Measurements from ENCODE around the gene DSCAM.

Gene DSCAM

GRCh38 chr21:40618191-40618973, 228.6 kb downstream of the DSCAM start:
- no peak overlapping the region for H3K27ac ChIP-seq (ENCODE audit: insufficient read depth in 1 of 2, low read depth in 1 of 2, low read length in 2 of 2, poor library complexity in 1 of 2, severe bottlenecking in 2 of 2)
- POLR2A ChIA-PET = no interaction called here
- no peaks in the 10 kb centered on the region for H3K4me1 ChIP-seq (ENCODE audit: control extremely low read depth in 1 of 4, control insufficient read depth in 4 of 4, insufficient read depth in 4 of 4, low read length in 3 of 4)
- DNase-seq = no peak
- no peaks in the 10 kb centered on the region for H3K27me3 ChIP-seq (replicated peaks in 2 of 5; ENCODE audit: control insufficient read depth in 4 of 5, insufficient read depth in 5 of 5, low read length in 4 of 5)
- peaks cover 0 to 4% (median 0%) of the 10 kb centered on the region in 5 experiments for H3K9me3 ChIP-seq (ENCODE audit: control extremely low read depth in 1 of 5, control insufficient read depth in 4 of 5, insufficient read depth in 2 of 5, low read depth in 1 of 5, low read length in 4 of 5)
- no peaks in the 10 kb centered on the region for H3K36me3 ChIP-seq (ENCODE audit: control insufficient read depth in 4 of 4, insufficient read depth in 4 of 4, low read length in 3 of 4)
- CTCF ChIA-PET = no interaction called here
- WGBS (ENCODE audit: insufficient coverage) = 97% methylated on average over 11 of the region's 14 CpGs
- no peak overlapping the region for H3K4me3 ChIP-seq (ENCODE audit: control insufficient read depth in 1 of 7, extremely low read depth in 1 of 7, insufficient read depth in 4 of 7, low read depth in 2 of 7, low read length in 6 of 7)

- Histone ChIP-seq H3K9me3 (ENCODE audit: control extremely low read depth in 1 of 5, control insufficient read depth in 4 of 5, insufficient read depth in 2 of 5, low read depth in 1 of 5, low read length in 4 of 5) (peaks cover 0 to 4% (median 0%) of the 10 kb centered on the region in 5 experiments), H3K27ac (ENCODE audit: insufficient read depth in 1 of 2, low read depth in 1 of 2, low read length in 2 of 2, poor library complexity in 1 of 2, severe bottlenecking in 2 of 2) (no peak overlapping the region), H3K4me1 (ENCODE audit: control extremely low read depth in 1 of 4, control insufficient read depth in 4 of 4, insufficient read depth in 4 of 4, low read length in 3 of 4) (no peaks in the 10 kb centered on the region), H3K4me3 (ENCODE audit: control insufficient read depth in 1 of 7, extremely low read depth in 1 of 7, insufficient read depth in 4 of 7, low read depth in 2 of 7, low read length in 6 of 7) (no peak overlapping the region), H3K27me3 (replicated peaks in 2 of 5; ENCODE audit: control insufficient read depth in 4 of 5, insufficient read depth in 5 of 5, low read length in 4 of 5) (peaks cover 0 to 2% (median 0%) of the 10 kb centered on the region in 5 experiments), H3K36me3 (ENCODE audit: control insufficient read depth in 4 of 4, insufficient read depth in 4 of 4, low read length in 3 of 4) (no peaks in the 10 kb centered on the region)
- no peak for DNase-seq
- ChIA-PET POLR2A (no interaction called here), CTCF (no interaction called here)
- 26% methylated on average over 5 of the region's 5 CpGs for WGBS (ENCODE audit: insufficient coverage)
These were observed 230.6 kb downstream of the DSCAM start for GRCh38 chr21:40616377-40616704.

GRCh38 chr21:40615505-40616376, 231.2 kb downstream of the DSCAM start:
- no peak overlapping the region for H3K27ac ChIP-seq (ENCODE audit: insufficient read depth in 1 of 2, low read depth in 1 of 2, low read length in 2 of 2, poor library complexity in 1 of 2, severe bottlenecking in 2 of 2)
- no peak for DNase-seq
- H3K4me1 ChIP-seq (ENCODE audit: control extremely low read depth in 1 of 4, control insufficient read depth in 4 of 4, insufficient read depth in 4 of 4, low read length in 3 of 4) = no peaks in the 10 kb centered on the region
- peaks cover 0 to 2% (median 0%) of the 10 kb centered on the region in 5 experiments for H3K27me3 ChIP-seq (replicated peaks in 2 of 5; ENCODE audit: control insufficient read depth in 4 of 5, insufficient read depth in 5 of 5, low read length in 4 of 5)
- no peaks in the 10 kb centered on the region for H3K36me3 ChIP-seq (ENCODE audit: control insufficient read depth in 4 of 4, insufficient read depth in 4 of 4, low read length in 3 of 4)
- ChIA-PET CTCF (no interaction called here), POLR2A (no interaction called here)
- no peak overlapping the region for H3K4me3 ChIP-seq (ENCODE audit: control insufficient read depth in 1 of 7, extremely low read depth in 1 of 7, insufficient read depth in 4 of 7, low read depth in 2 of 7, low read length in 6 of 7)
- H3K9me3 ChIP-seq (ENCODE audit: control extremely low read depth in 1 of 5, control insufficient read depth in 4 of 5, insufficient read depth in 2 of 5, low read depth in 1 of 5, low read length in 4 of 5) = peaks cover 0 to 4% (median 0%) of the 10 kb centered on the region in 5 experiments
- WGBS (ENCODE audit: insufficient coverage) = 30% methylated on average over 2 of the region's 9 CpGs

GRCh38 chr21:40613546-40614030, 233.4 kb downstream of the DSCAM start:
- H3K9me3 ChIP-seq (ENCODE audit: control extremely low read depth in 1 of 5, control insufficient read depth in 4 of 5, insufficient read depth in 2 of 5, low read depth in 1 of 5, low read length in 4 of 5) = peaks cover 0 to 2% (median 0%) of the 10 kb centered on the region in 5 experiments
- H3K4me1 ChIP-seq (ENCODE audit: control extremely low read depth in 1 of 4, control insufficient read depth in 4 of 4, insufficient read depth in 4 of 4, low read length in 3 of 4) = no peaks in the 10 kb centered on the region
- no peak overlapping the region for H3K27ac ChIP-seq (ENCODE audit: insufficient read depth in 1 of 2, low read depth in 1 of 2, low read length in 2 of 2, poor library complexity in 1 of 2, severe bottlenecking in 2 of 2)
- no CpG with 5 or more reads among the region's 4 CpGs for WGBS (ENCODE audit: insufficient coverage)
- no peaks in the 10 kb centered on the region for H3K36me3 ChIP-seq (ENCODE audit: control insufficient read depth in 4 of 4, insufficient read depth in 4 of 4, low read length in 3 of 4)
- no peak for DNase-seq
- CTCF ChIA-PET = no interaction called here
- POLR2A ChIA-PET = no interaction called here
- H3K4me3 ChIP-seq (ENCODE audit: control insufficient read depth in 1 of 7, extremely low read depth in 1 of 7, insufficient read depth in 4 of 7, low read depth in 2 of 7, low read length in 6 of 7) = no peak overlapping the region
- peaks cover 0 to 2% (median 0%) of the 10 kb centered on the region in 5 experiments for H3K27me3 ChIP-seq (replicated peaks in 2 of 5; ENCODE audit: control insufficient read depth in 4 of 5, insufficient read depth in 5 of 5, low read length in 4 of 5)

- H3K27ac ChIP-seq (ENCODE audit: insufficient read depth in 1 of 2, low read depth in 1 of 2, low read length in 2 of 2, poor library complexity in 1 of 2, severe bottlenecking in 2 of 2) = no peak overlapping the region
- DNase-seq = no peak
- no peak overlapping the region for H3K4me3 ChIP-seq (ENCODE audit: control insufficient read depth in 1 of 7, extremely low read depth in 1 of 7, insufficient read depth in 4 of 7, low read depth in 2 of 7, low read length in 6 of 7)
- no peaks in the 10 kb centered on the region for H3K36me3 ChIP-seq (ENCODE audit: control insufficient read depth in 4 of 4, insufficient read depth in 4 of 4, low read length in 3 of 4)
- H3K27me3 ChIP-seq (replicated peaks in 2 of 5; ENCODE audit: control insufficient read depth in 4 of 5, insufficient read depth in 5 of 5, low read length in 4 of 5) = peaks cover 0 to 2% (median 0%) of the 10 kb centered on the region in 5 experiments
- ChIA-PET CTCF (no interaction called here), POLR2A (no interaction called here)
- H3K4me1 ChIP-seq (ENCODE audit: control extremely low read depth in 1 of 4, control insufficient read depth in 4 of 4, insufficient read depth in 4 of 4, low read length in 3 of 4) = no peaks in the 10 kb centered on the region
- H3K9me3 ChIP-seq (ENCODE audit: control extremely low read depth in 1 of 5, control insufficient read depth in 4 of 5, insufficient read depth in 2 of 5, low read depth in 1 of 5, low read length in 4 of 5) = no peaks in the 10 kb centered on the region
- WGBS (ENCODE audit: insufficient coverage) = 100% methylated on average over 3 of the region's 6 CpGs
These were observed 236.6 kb downstream of the DSCAM start for GRCh38 chr21:40610345-40610744.

GRCh38 chr21:40606341-40606740, 240.6 kb downstream of the DSCAM start:
- ChIA-PET POLR2A (no interaction called here), CTCF (no interaction called here)
- Histone ChIP-seq H3K36me3 (ENCODE audit: control insufficient read depth in 4 of 4, insufficient read depth in 4 of 4, low read length in 3 of 4) (no peaks in the 10 kb centered on the region), H3K4me1 (ENCODE audit: control extremely low read depth in 1 of 4, control insufficient read depth in 4 of 4, insufficient read depth in 4 of 4, low read length in 3 of 4) (no peaks in the 10 kb centered on the region), H3K4me3 (ENCODE audit: control insufficient read depth in 1 of 7, extremely low read depth in 1 of 7, insufficient read depth in 4 of 7, low read depth in 2 of 7, low read length in 6 of 7) (no peak overlapping the region), H3K27me3 (replicated peaks in 2 of 5; ENCODE audit: control insufficient read depth in 4 of 5, insufficient read depth in 5 of 5, low read length in 4 of 5) (no peaks in the 10 kb centered on the region), H3K27ac (ENCODE audit: insufficient read depth in 1 of 2, low read depth in 1 of 2, low read length in 2 of 2, poor library complexity in 1 of 2, severe bottlenecking in 2 of 2) (no peak overlapping the region), H3K9me3 (ENCODE audit: control extremely low read depth in 1 of 5, control insufficient read depth in 4 of 5, insufficient read depth in 2 of 5, low read depth in 1 of 5, low read length in 4 of 5) (peaks cover 0 to 2% (median 0%) of the 10 kb centered on the region in 5 experiments)
- 100% methylated on average over 2 of the region's 2 CpGs for WGBS (ENCODE audit: insufficient coverage)
- DNase-seq = no peak

GRCh38 chr21:40605094-40605493, 241.9 kb downstream of the DSCAM start:
- CTCF ChIA-PET = no interaction called here
- H3K36me3 ChIP-seq (ENCODE audit: control insufficient read depth in 4 of 4, insufficient read depth in 4 of 4, low read length in 3 of 4) = no peaks in the 10 kb centered on the region
- 100% methylated on average over 3 of the region's 4 CpGs for WGBS (ENCODE audit: insufficient coverage)

More at GRCh38 chr21:40605094-40605493, 241.9 kb downstream of the DSCAM start:
- DNase-seq = no peak
- H3K4me1 ChIP-seq (ENCODE audit: control extremely low read depth in 1 of 4, control insufficient read depth in 4 of 4, insufficient read depth in 4 of 4, low read length in 3 of 4) = no peaks in the 10 kb centered on the region
- no peaks in the 10 kb centered on the region for H3K27me3 ChIP-seq (replicated peaks in 2 of 5; ENCODE audit: control insufficient read depth in 4 of 5, insufficient read depth in 5 of 5, low read length in 4 of 5)
- no peak overlapping the region for H3K4me3 ChIP-seq (ENCODE audit: control insufficient read depth in 1 of 7, extremely low read depth in 1 of 7, insufficient read depth in 4 of 7, low read depth in 2 of 7, low read length in 6 of 7)
- H3K27ac ChIP-seq (ENCODE audit: insufficient read depth in 1 of 2, low read depth in 1 of 2, low read length in 2 of 2, poor library complexity in 1 of 2, severe bottlenecking in 2 of 2) = no peak overlapping the region
- POLR2A ChIA-PET = no interaction called here
- H3K9me3 ChIP-seq (ENCODE audit: control extremely low read depth in 1 of 5, control insufficient read depth in 4 of 5, insufficient read depth in 2 of 5, low read depth in 1 of 5, low read length in 4 of 5) = peaks cover 0 to 2% (median 0%) of the 10 kb centered on the region in 5 experiments

All from common myeloid progenitor, CD34-positive (primary cell).